GM18520 (cell line): ENCODE results near the gene PLXDC2.

Source experiments
- ATAC-seq: cut with Tn5 transposase; IDR thresholded peaks from one replicate; pipeline ENCODE4 v1.9.1; 2021; ENCODE audit not compliant: unreplicated experiment

PLXDC2 gene

DNA sequence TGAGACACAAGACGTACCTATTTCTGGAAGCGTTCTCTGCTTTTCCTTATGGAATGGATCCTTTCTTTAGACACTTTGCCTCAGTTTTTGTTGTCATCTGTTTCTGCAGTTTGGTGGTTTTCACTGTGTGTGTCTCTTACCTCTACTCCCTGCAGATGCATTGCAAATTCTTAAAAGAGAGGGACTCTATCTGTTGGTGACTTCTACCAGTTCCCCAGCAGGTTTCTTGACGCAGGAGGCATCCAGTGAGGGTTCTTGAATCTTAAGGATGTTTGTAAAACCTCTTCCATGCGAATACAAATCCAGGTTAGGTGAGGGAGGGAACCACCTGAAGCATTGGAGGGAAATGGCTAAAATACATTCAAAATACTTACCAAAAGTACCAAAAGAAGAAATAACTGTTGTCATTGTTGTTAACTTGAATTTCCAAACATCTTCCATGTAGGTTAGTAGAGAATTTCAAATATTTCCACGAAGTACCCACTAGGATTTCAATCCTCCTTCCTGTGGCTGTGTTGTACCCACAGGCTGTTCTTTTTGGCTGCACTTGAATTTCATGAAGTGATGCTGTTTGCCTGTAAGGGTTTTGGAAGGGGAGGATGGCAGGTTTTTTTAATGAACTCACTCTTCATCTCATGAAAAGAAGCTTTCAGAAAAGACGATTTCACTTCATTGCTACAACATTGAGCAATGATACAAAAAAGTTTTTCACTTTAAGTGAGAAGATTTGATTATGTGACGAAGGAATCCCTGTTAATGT lies 32.2 kb downstream of the PLXDC2 start:
- no peak for ATAC-seq

DNA sequence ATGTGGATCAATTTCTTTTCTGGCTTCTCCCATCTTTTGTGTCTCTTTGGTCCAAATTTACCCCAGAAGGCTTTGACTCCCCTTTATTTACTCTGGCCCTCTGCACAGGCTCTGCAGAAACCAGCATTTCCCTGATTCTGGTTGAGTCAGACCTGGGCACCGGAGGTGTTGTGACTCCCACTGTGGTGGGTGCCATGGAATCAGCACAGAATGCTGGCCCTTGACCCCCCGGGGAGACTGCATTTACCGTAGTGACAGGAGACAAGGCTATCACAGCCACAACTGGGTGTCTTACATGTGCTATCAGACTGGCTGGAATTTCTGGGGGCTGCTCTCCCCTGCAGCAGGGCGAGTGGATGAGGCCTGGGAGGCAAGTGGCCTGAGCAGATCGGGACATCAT lies 37.6 kb downstream of the PLXDC2 start:
- no peak for ATAC-seq

DNA sequence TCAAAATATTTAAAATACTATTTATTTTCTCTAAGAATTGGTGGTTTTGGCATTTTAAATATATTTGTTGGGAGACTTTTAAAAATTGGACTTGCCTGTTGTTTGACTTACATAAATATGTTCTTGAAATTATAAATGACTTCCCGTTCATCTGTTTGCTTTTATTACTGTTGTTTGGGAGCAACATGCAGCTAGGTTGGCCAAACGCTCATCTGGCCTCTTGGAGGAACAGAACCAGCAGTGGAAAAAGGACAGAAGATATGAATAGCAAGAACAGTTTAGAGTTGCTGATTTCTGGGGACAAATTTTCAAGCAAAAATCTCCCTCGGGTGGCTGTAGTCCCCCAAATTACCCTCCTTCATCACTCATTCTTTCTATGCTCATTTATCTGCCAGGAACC lies 41.6 kb downstream of the PLXDC2 start:
- no peak for ATAC-seq

DNA sequence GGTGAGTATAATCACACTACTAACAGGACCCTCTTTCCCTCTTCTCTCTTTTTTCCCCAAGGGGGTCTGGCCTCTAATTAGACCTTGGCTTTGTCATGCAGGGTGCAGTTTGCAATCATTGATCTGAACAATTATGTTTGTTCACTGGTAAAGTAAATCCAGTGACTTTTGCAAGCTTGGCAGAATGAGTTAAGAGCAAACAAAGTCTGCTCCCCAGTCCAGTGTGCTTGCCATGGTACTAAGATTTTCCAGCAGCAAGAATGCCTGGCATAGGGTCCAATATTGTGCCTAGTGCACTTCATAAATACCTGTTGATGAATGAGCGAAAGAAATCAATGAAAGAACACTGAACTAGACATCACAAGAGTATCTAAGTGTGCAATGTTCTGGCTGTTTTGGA lies 43.9 kb downstream of the PLXDC2 start:
- ATAC-seq = no peak

DNA sequence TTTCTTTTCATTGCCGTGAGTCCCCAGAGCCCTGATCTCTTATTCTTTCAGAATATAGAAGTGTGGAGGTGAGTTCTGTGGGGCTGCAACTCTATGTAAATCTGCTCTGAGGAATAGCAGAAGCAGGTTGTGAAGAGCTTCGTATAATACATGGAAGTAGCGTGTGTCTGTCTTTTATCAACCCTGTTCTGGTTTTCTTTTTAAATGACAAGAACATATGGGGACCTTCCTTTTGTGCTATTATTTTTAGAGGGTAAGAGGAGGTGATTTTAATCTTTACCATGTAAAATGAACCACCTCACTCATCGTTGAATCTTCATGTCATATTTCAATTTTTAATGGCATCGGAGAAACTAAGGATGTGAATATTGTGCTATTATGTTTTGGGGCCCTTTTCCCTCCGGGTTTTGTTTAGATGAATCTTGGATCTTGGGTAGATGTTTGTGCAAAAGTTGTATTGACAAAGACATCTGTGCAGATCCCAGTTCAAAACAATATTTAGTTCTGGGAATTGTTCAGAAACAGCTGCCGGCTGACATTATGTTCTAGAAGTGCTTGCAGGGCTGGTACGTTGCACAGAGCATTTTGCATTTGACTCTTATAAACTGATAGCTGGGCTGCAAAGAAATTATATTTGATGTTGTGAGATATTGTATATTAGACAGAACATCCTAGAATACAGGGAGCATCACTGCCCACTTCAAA lies 46.7 kb downstream of the PLXDC2 start:
- ATAC-seq = no peak

DNA sequence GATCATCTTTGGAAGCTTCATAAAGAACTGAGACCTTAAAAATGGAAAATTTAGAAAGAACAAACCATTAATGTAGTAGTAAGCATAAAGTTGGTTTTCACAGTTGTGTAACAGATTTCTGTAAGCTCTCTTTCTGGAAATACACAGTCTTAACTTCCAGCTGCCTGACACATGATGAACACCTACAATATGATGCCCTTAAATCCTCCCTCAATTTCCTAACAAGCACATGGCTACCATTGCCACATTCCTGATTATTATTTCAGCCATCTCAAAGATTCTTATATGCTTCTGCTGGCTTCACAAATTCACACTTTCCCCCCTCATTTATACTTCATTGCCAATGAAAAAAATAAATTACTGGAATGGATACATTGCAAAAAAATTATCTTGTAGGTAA lies 49.4 kb downstream of the PLXDC2 start:
- no peak for ATAC-seq

DNA sequence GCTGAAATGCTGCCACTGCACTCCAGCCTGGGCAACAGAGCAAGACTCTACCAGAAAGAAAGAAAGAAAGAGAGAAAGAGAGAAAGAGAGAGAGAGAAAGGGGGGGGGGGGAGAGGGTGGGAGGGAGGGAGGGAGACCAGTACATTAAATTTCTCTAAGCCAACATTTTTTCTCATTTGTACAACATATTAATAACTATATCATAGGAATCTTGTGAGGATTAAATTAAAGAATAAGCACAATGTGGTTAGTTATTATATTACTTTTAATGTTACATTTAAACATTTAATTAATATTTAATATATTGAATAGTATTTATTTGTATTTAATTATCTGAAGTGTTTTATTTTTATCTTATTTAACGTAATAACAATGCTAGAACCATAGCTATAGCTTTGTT lies 53.1 kb downstream of the PLXDC2 start:
- no peak for ATAC-seq

DNA sequence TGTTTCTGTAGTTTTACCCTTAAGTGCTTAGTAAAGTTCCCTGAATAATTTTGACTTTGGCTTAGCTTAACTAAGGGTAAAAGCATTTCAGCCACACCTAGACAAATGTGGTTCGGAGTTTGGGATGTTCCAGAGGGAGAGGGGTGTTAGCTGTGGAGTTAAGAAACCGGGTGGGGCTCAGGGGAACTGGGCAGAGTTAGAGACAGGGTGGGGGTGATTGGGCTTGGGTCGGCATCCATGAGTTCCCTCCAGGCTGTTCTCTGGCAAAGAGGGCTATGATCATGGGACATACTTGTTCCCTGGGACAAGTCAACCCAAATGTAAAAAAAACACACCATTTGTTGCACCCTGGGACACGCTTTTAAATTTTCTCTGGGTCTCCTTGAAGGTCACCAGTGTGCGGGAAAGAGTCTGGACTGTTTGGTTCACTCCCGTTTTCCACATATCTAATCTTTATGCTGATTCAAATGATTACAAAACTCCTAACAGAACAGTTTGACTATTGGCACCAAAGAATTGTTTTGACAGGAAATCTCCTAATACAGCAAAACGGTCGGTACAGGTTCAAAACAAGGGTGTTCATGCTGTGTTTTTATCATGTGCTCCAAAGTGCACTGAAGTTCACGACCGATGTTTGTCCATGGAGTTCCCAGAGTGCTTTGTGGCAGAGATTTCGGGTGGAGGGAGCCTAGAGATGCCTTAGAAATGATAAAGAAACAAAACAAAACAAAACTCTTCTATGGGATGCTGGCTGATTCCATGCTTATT lies 56.5 kb downstream of the PLXDC2 start:
- ATAC-seq = no peak

DNA sequence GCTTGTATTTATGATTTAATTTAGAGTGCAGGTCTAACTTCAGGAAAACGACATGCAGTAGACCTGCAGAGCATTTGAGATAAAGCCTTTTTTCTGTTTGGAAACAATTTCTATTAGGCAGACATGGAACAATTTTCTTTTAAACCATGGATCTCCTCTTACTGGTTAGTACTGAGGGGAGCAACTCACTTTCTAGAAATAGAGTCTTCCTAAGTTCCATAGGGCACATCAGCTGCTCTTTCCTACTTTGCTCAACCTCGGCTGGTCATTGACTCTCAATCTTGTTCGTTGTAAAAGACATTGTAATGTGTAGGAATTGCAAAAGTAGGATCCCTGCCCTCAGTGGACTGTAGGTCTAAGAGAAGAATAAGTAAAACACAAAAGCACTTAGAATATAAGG lies 58.0 kb downstream of the PLXDC2 start:
- ATAC-seq = no peak

DNA sequence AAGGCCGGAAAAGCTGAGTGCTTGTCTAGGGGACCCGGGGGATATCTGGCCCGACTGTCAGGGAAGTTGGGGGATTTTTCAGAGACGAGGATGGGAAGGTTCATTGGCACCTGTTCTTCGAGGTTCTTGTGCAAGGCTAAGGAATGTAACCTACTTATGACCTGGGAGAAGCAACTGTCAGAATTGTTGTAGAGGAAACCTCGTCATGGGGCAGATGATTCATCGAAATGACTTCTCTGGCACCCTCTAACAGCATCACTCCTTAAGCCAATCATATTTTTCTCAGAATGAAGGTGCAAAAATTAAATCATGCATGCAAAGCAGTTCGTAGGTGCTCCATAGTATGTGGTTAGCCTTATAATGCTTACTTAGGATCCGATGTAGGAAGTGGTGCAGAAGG lies 58.6 kb downstream of the PLXDC2 start:
- no peak for ATAC-seq

DNA sequence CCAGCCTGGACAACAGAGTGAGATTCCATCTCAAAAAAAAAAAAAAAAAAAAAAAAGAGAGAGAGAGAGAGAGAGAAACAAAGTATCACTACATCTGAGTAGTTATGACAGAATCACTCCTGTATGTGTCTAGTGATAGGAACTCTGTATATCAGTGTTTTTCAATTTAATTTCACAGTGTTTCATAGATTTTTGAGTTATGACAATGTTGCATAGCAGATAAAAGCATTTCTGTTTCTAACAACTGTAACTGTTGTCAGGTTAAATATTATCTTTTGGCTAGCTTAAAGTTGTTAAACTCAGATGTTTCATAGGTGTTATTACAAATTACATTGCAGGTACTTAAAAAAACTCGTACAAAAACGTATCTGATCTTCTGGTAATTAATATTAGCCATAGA lies 60.3 kb downstream of the PLXDC2 start:
- no peak for ATAC-seq

DNA sequence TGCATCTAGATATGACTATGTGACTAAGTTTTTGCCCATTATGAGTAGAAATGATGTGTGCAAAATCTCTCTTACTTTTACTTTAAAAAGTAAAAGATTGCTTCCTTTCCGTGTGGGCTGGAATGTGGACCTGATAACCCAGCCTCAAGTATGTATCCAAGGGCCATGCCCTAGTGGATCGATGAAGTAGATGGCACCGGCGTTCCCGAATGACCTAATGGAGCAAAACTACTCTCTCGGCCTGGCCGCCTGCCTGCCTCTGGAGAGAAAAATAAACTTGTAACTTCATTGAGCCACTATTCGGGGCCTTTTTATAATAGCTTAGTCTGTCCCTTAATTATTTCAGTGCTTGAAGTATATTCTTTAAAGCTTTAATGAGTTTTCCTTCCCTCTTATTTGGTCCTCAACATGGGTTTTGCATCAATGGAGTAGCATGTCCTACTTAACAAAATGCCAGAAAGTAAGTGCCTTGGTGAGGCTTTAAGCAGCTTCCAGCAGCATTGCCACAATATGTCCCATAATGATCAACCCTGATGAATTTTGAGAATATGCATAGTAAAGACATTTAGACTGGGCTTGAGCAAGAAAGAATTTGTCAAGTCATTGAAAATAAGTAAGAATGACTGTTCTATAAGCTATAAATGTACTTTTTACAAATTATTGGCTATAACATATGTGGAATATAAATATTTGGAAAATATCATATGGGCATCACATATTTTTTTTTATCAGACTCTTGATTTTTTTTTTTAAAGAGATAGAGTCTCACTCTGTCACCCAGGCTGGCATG lies 61.4 kb downstream of the PLXDC2 start:
- ATAC-seq = no peak

DNA sequence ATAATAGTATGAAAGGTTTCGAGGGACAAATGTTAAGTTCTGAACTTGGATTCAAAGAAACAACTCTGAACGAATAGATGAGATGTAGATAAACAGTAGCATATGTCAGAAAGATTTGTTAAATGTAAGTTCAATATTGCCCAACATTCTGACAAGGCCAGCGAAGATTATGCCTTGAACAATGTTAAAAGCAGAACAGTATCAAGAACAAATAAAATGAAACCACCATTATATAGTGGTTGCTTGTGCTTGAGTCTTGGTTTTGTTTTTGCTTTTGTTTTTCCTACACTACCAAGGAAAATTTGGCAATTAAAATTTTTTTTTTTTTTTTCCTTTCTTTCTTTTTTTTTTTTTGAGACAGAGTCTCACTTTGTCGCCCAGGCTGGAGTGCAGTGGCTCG lies 66.4 kb downstream of the PLXDC2 start:
- no peak for ATAC-seq

DNA sequence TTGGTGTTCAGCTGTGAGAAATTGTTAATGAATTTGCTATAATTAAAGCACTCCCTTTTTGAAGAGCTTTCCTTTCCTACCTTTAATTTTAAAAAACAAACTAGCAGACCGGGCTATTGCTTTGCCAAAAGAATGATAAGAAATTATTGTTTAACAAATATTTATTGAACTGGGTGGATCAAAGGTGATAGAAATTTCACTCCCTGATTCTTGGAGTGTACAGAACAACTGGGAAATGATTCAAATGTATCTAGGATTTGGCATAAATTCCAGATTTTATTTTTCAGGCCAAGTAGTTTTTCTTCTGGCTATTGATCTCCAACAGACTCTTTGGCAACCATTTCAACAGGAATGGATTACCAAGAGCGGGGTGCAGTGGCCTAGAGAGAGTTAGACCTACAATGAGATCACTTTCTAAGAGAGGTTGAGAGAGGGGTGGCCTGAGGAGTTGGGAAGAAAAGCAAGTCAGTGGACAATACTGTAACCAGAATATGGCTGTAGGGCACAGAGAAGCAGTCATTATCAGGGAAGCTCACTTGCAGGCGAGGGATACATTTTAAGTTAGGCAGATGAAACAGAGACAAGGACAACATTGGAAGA lies 71.9 kb downstream of the PLXDC2 start:
- ATAC-seq = no peak

DNA sequence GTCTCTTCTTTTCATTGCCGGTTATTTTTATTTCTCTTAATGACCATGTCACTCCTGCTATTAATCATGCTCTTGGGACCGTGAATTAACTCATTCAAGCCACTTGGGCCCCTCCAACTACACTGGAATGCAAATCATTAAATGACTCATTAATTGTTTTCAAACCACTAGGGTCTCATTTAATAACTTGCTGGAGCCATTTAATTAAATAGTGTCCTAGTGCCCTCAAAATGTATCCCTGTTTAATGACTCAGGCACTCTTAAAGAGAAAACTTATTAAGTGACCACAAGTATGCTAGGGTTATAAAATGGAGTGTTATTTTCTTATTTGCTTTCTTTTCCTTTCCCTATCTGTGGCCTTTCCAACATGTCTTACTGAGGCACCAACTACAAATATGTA lies 73.0 kb downstream of the PLXDC2 start:
- ATAC-seq = no peak

DNA sequence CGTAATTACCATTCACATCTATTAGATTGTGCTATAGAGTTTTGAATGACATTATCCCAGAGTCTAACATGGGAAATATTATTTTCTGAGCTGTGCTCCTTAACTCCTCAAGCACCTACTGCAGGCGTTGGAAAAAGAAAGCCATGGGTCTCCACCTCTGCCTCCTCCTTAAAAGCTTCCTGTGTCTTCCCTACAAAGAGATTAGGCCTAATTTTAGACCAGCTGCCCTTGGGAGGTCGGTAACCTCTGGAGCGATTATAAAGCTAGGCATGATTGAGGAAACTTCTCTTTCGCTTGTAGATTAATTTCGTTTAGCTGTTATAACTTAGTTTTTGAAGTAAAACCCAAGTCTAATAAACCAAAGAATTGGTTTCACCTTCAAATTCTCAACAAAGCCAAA lies 75.2 kb downstream of the PLXDC2 start:
- ATAC-seq = no peak

DNA sequence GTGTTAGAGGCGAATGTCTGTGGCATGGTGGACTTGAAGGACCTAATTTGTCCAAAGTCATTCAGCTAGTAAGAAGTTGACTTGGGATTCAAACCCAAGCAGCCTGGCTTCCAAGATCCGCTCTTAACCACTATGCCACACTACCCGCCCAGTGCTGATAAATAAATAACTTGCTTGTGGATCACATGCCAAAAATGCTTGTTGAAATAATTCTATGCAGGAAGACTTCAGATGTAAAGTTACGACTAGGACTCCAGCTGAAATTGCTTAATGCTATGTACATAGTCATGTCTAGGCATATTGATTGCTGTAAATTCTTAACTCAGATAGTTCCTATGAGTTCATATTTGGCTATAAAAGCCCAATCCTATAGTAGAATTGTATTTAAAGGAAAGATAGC lies 76.0 kb downstream of the PLXDC2 start:
- no peak for ATAC-seq

DNA sequence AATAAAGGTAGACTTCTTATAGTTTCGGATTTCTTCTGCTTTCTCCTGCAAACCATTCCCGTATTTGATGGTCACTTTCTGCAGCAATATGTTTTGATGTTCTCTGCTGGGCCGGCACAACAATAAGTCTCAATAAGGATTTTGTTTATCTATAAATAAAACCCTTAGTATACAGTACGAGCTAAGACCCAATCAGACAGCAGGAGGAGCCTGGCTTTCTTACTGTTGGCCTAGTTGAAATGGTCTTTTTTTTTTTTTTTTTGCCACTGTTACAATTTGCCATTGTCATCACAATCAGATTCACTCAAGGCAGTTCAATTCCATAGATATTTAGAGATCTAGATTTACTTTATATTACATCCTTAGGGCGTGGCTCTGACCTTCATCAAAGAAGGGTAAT lies 76.4 kb downstream of the PLXDC2 start:
- ATAC-seq = no peak

DNA sequence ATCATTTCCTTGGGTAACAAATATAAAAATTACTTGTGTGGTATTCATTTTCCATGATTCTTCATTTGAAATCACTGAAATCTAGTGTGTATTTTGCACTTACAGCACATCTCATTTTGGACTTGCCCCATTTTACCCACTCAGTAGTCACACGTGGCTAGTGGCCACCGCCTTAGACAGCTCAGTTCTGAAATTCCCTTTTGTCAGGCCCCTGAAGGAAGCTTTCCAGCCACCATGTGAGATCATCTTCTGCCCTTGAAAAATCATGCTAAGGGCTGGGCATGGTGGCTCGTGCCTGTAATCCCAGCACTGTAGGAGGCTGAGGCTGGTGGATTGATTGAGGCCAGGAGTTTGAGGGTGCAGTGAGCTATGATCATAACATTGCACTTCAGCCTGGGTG lies 79.3 kb downstream of the PLXDC2 start:
- no peak for ATAC-seq

DNA sequence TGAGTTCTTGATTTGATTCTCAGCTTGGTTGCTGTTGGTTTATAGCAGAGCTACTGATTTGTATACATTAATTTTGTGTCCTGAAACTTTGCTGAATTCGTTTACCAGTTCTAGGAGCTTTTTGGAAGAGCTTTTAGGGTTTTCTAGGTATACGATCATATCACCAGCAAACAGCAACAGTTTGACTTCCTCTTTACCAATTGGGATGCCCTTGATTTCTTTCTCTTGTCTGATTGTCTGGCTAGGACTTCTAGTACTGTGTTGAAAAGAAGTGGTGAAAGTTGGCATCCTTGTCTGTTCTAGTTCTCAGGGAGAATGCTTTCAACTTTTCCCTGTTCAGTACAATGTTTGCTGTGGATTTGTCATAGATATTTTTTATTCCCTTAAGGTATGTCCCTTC lies 86.2 kb downstream of the PLXDC2 start:
- ATAC-seq = no peak

DNA sequence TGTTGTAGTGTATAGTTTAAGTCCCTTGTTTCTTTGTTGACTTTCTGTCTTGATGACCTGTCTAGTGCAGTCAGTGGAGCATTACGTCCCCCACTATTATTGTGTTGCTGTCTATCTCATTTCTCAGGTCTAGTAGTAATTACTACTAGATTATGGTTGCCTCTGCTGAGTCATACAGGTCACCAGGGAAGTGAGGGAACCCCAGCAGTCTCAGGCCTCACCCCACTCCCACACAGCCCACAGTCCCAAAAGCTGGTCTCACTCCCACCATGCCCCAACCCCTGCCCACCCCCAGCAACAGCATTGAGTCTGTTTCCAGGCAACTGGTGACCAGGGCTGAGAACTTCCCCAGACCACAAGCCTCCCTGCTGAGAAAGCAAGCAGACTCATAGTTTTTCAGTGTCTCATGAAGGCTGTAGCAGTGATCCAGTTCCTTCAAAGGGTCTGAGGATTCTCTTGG lies 88.0 kb downstream of the PLXDC2 start:
- no peak for ATAC-seq
